GM21529 (cell line): ENCODE data around the gene CNTN2.

Experiments used
- ATAC-seq: cut with Tn5 transposase; IDR thresholded peaks from one replicate; pipeline ENCODE4 v1.9.1; 2021; ENCODE audit not compliant: unreplicated experiment

CNTN2 gene

GRCh38 chr1:205017766-205018165 is 25.2 kb upstream of the CNTN2 start:
- no peak for ATAC-seq

- no peak for ATAC-seq
These were observed 24.6 kb upstream of the CNTN2 start for GRCh38 chr1:205018381-205018780.

DNA sequence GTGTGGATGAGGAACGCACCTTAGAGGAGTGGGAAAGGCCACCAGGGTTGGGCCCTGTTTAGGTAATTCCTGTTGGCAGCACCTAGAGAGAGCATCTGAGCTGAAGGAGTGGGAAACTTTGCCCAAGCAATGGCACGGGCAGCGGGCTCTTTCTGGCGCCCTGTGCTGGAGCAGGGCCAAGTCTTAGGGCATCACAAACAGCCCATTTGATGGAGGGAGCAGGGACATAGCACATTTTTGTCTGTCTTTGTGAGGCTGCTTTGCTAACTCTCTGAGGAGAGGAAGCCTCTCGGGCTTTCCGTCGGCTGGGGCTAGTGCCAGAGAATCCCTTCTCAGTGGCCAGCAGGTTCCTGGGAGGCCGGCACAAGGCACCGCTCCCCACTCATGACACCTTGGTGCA is 22.5 kb upstream of the CNTN2 start:
- ATAC-seq = no peak

DNA sequence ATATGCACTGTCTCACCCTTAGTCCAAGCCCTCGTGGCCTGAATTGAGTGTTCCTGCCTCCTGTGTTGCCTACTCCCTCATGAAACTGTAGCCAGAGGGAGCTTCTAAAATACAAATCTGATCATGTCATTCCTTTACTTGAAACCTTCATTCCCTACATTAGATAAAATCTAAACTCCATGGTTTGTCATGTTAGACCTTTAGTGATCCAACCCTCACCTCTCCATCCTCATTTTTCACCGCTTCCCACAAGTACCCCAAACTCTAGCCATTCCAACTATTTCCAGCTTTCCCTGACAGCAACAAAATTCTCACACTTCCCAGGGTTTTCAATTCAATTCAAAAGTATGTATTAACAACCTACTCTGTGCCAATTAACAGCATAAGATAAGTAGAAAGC is 18.3 kb upstream of the CNTN2 start:
- ATAC-seq = no peak

GRCh38 chr1:205025239-205025638 is 17.8 kb upstream of the CNTN2 start:
- no peak for ATAC-seq

DNA sequence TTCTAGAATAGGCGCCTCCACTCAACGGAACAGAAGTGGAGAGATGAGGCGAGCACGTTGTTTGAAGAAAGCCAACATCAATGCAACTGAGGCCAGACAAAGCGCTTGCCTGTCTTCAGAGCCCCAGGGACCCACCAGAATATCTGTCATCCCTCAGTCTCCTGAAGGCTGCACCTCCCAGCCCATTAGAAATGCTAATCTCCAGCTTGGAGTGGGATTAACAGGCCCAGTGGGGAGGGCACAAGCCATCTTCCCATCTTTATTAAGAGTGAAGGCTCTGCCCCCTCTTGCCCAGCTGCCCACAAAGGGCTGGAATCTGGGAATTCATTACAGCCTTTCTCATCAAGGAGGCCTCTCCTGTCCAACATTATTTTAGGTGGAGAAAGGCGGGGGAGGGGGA is 16.8 kb upstream of the CNTN2 start:
- no peak for ATAC-seq

- no peak for ATAC-seq
These were observed 14.6 kb upstream of the CNTN2 start for GRCh38 chr1:205028390-205028789.

DNA sequence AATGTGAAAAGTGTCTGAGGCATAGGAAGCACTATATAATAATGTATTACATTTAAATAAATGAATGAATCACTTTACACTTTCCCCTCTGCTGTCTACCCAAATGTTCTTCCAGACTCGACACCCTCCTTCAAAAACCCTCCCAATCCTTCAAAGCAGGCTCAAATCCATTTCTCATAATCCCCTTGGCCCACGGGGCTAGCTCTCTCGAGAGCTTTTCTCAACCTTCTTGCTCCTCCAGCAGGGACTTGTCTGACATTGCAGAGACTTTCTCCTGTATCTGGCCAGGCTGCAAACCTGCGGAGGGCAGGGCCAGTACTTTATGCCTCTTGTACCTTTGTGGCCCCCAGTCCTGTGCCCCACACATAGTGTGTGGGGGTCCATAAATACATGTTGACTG is 14.1 kb upstream of the CNTN2 start:
- ATAC-seq = no peak

DNA sequence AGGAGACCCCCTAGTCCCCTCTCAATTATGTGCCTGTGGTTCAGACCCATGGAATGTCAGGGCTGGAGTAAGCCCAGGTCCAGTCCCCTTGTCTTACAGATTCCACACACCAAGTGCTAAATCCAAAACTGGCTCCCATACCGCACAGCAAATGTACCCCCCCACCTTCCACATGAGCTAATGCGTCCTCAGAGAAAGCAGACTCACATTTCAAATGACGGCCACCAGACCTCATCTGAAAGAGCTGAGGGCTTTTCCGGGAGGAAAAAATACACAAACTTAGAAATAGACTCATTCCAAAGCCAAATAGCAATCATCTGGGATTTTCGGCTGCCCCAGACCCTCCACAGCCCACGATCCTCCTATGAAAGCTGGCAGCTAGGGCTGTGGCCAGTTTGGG is 12.8 kb upstream of the CNTN2 start:
- ATAC-seq = no peak

DNA sequence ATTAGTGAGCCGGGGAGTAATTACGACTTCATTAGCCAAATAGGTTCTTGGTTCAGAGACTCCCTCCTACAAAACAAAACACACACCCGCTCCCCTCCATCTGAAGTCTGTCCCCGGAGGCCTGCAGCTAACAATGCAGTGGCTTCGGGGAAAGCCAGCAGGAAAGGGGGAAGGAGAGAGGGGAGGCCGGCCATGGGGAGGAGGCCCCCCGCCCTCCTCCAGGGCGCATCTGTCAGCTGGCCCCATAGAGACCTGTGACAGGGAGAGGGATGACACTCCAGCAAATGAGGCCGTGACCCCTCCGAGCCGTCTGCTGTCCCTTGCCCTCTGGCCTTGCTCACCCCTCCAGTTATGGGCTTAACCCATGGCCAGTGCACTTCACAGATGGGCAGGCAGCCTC is 12.1 kb upstream of the CNTN2 start:
- ATAC-seq = no peak

GRCh38 chr1:205032508-205032907 is 10.5 kb upstream of the CNTN2 start:
- ATAC-seq = no peak

DNA sequence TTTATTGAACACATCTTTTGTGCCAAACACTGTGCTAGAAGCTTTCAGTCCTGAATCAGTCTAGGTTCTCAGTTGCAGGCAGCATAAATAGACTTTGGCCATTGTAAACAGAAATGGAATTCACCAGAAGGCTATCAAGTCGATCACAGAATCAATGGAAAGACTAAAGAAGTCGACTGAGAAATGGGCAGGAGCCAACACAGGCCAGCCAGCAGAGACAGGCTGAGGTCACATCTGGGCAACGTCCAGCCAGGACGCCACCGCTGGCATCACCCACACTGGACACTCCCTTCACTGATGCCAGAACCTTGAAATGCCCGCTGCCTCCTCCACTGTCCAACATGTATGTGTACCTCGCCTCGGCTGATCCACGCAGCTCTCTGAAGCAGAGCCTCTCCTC is 5.5 kb upstream of the CNTN2 start:
- ATAC-seq = no peak

- no peak for ATAC-seq
These were observed 4.8 kb upstream of the CNTN2 start for GRCh38 chr1:205038132-205038786.

GRCh38 chr1:205041001-205041715 is 1.9 kb upstream of the CNTN2 start:
- no peak for ATAC-seq

DNA sequence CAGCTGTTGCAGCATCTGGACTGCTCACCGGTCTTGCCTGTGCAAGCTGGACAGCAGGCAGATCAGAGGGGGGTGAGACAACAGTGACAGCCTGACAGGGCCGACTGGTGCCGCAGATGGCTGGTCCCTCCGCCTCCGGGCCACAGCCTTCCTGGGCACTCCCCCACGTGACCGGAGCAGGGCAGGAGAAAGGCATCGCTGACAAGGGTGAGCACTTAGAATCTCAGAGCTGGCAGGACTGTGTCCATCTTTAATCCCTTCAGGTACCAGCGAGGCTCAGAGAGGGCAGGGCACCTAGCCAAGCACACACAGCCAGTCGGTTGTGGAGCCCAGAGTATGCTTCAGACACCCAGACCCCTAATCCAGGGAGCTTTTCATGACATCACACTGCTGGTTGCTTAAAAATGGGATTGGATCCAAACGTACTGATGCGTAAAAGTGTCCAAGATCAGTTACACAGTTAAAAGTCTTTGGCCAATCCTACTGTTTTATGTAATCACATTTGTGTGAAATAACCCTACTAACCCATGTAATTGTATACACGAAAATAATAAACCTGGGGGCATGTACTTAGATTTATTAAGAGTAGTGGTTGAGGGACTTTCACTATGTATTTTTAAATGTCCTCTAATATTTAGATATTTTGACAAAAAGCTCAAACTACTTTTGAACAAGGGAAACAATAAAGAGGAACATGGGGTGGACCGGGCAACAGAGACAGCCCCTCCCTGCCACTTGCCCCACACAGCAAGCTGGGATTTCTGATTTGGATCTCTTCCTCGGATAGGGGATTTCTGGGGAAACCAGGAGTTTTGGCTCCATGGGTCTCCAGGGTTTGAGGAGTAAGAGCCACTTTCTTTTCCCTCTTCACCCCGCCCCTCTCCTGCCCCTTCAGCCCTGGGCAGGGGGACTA is 758 bp upstream of the CNTN2 start:
- ATAC-seq = no peak

DNA sequence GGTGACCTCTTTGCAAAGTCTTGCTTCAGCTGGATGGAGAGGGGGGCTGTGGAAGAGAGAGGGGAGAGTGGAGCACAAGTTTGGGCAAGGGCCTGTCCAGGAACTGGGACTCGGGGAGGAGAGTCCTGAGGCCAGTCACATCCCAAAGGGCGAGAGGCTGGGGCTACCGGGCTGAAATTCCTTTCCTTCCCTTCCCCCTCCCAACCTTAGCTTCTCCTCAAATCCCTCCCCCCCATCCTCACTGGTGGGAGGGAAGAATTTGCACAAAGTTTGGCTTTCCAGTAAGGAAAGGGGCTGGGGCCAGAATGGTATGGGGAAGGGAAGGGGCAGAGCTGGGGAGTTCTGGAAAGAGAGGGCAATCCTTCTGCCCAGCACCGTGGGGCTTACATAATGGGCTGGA is 854 bp downstream of the CNTN2 start:
- no peak for ATAC-seq

GRCh38 chr1:205044741-205045140 is 1.7 kb downstream of the CNTN2 start:
- ATAC-seq = no peak

- no peak for ATAC-seq
These were observed 2.1 kb downstream of the CNTN2 start for GRCh38 chr1:205045146-205045545.

GRCh38 chr1:205046870-205047269 is 3.9 kb downstream of the CNTN2 start:
- ATAC-seq = no peak

- ATAC-seq = no peak
These were observed 4.8 kb downstream of the CNTN2 start for GRCh38 chr1:205047764-205048231.

GRCh38 chr1:205048382-205048781 is 5.4 kb downstream of the CNTN2 start:
- no peak for ATAC-seq

- no peak for ATAC-seq
These were observed 6.5 kb downstream of the CNTN2 start for GRCh38 chr1:205049479-205049878.
